K562 (cell line): ENCODE results near the gene PRR14. TPM values are rescaled to one million over a fixed set of nuclear protein-coding genes. Genes with fewer than 3 reads are reported as not detected.

Experiments used
- CUX1 ChIP-seq: fragments of 200-800 bp; sonication (Bioruptor generic); IDR thresholded peaks from 2 replicates; pipeline ENCODE4 v1.6.1; 2016; ENCODE audit warnings: missing genetic modification characterization, missing compliant biosample characterization
- CXXC5 ChIP-seq: fragments of 250-450 bp; sonication (Bioruptor Pico); IDR thresholded peaks from 2 replicates; pipeline ENCODE4 v1.8.0; 2022; ENCODE audit warnings: inconsistent platforms, mild to moderate bottlenecking, moderate library complexity
- DPF2 ChIP-seq: fragments of 450-650 bp; IDR thresholded peaks from 2 replicates; pipeline ENCODE4 v1.6.1; 2016
- E2F6 ChIP-seq, 2 experiments: IDR thresholded peaks; 2 replicates each; pipeline ENCODE4 v1.6.1; 2011; ENCODE audit warnings: borderline replicate concordance in 1 of 2, control low read depth in 1 of 2, low read depth in 1 of 2, low read length in 1 of 2, mild to moderate bottlenecking in 1 of 2, mixed read lengths in 1 of 2, moderate library complexity in 1 of 2; ENCODE audit not compliant: insufficient read depth in 1 of 2, insufficient read length in 1 of 2, poor library complexity in 1 of 2, severe bottlenecking in 1 of 2; ENCODE audit errors: extremely low read depth in 1 of 2
- FIP1L1 ChIP-seq: fragments of 200-400 bp; formaldehyde crosslinking; IDR thresholded peaks from 2 replicates; pipeline ENCODE4 v1.6.1; 2018; ENCODE audit warnings: mild to moderate bottlenecking, low read depth, low read length; ENCODE audit not compliant: poor library complexity, severe bottlenecking
- FOXM1 ChIP-seq, 2 experiments: fragments of 450-650 bp in 1 of 2; sonication (generic) in 1 of 2; formaldehyde crosslinking in 1 of 2; IDR thresholded peaks; 2 replicates each; pipeline versions ENCODE4 v1.6.1 to v1.9.0; 2017 to 2022; ENCODE audit warnings: low read depth in 2 of 2, mild to moderate bottlenecking in 2 of 2, missing genetic modification reagents in 1 of 2, moderate library complexity in 1 of 2
- NKRF ChIP-seq: fragments of 450-650 bp; IDR thresholded peaks from 2 replicates; pipeline ENCODE4 v1.6.1; 2016; ENCODE audit warnings: borderline replicate concordance
- POLR2H ChIP-seq: IDR thresholded peaks from 2 replicates; pipeline ENCODE4 v1.6.1; 2016; ENCODE audit warnings: missing genetic modification characterization, low read depth, mild to moderate bottlenecking, control low read depth, missing compliant biosample characterization, moderate library complexity
- SRSF7 ChIP-seq: fragments of 200-400 bp; formaldehyde crosslinking; optimal IDR thresholded peaks from 2 replicates; pipeline ENCODE3; 2017; ENCODE audit warnings: mild to moderate bottlenecking, low read depth, low read length
- ZFP1 ChIP-seq: fragments of 450-650 bp; formaldehyde crosslinking; IDR thresholded peaks from 2 replicates; pipeline ENCODE4 v1.4.0; 2020; ENCODE audit warnings: mild to moderate bottlenecking, mixed read lengths
- ZNF384 ChIP-seq: IDR thresholded peaks from 2 replicates; pipeline ENCODE4 v1.6.1; 2012; ENCODE audit warnings: low read depth, low read length, improper control_type of control experiment
- polyA plus RNA-seq, 8 experiments: library from polyadenylated mRNA; depleted of rRNA in 4 of 8; stranded (reverse) in 5 of 8; unstranded in 3 of 8; fragments of >200 nt; fragmentation: Nextera tagmentation in 2 of 8; fragmentation: Illumina TruSeq in 1 of 8; extraction: Ambion mirVana in 2 of 8; extraction: Trizol in 1 of 8; gene quantifications; 2 replicates each; pipeline versions ENCODE4 v1.2.1 to v1.2.3, GENCODE V29; 2011 to 2014; ENCODE audit warnings: inconsistent platforms in 1 of 8, missing spikeins in 1 of 8
- total RNA-seq, 7 experiments: library from RNA; depleted of rRNA in 6 of 7; stranded (reverse); fragments of >200 nt in 6 of 7; fragmentation: Illumina TruSeq in 2 of 7; extraction: Trizol in 2 of 7; gene quantifications; 2 replicates each; pipeline versions ENCODE4 v1.2.1 to v1.2.3, GENCODE V29; 2011 to 2021; ENCODE audit warnings: low replicate concordance in 1 of 7

PRR14 gene
- total and polyA plus RNA-seq, 9 of the 15 experiments (the other 6 are each of a cell fraction or from before 2014, with no cell fraction given): 2.2 to 63.1 (median 11.5) TPM

- no peak for TF ChIP-seq NKRF
- TF ChIP-seq DPF2: no peak
- TF ChIP-seq POLR2H (tag): no peak
- no peak for TF ChIP-seq ZNF384
- no peak for TF ChIP-seq ZFP1
- TF ChIP-seq E2F6 (IDR thresholded peaks at IDR 0.05; ENCODE audit: borderline replicate concordance in 1 of 2, extremely low read depth in 1 of 2, insufficient read depth in 1 of 2, insufficient read length in 1 of 2, low read depth in 1 of 2, low read length in 1 of 2, poor library complexity in 1 of 2, severe bottlenecking in 1 of 2): no peak
- no peak for TF ChIP-seq FIP1L1
- TF ChIP-seq CUX1: no peak
- TF ChIP-seq CXXC5 (CRISPR knock-in tag): no peak
- TF ChIP-seq FOXM1 (IDR thresholded peaks at IDR 0.05; ENCODE audit: low read depth): no peak
- no peak for TF ChIP-seq FOXM1 (CRISPR knock-in tag; IDR thresholded peaks at IDR 0.05; ENCODE audit: low read depth)
- no peak for TF ChIP-seq SRSF7
These were observed 11.7 kb downstream of the PRR14 start (continued) for GRCh38 chr16:30662449-30662848.
